Stimulated activated CD4-positive, alpha-beta T cell treated with anti-CD3 and anti-CD28 coated beads, Interleukin-2, amount 100 ng/mL, for 24 hours (primary cell): Measurements from ENCODE around the gene CLIC3.
A peak's percentile ranks its signal among the peaks of the same experiment; 100 is the strongest.

Source experiments
- DNase-seq, 2 donors: peaks; one replicate each; pipeline ENCODE4 v3.0.0-alpha.2; 2020

CLIC3 gene

DNA sequence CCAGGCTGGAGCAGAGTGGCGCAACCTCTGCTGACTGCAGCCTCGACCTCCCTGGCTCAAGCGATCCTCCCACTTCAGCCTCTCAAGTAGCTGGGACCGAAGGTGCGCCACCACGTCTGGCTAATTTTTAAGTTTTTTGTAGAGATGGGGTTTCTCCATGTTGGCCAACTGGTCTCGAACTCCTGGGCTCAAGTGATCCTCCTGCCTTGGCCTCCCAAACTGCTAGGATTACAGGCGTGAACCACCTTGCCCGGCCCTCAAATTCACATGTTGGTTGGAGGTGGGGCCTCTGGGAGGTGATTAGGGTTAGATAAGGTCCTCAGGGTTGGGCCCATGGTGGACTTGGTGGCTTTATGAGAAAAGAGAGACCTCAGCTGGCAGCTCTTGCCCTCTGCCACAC, 34.2 kb downstream of the CLIC3 start:
- DNase-seq: no peak

DNA sequence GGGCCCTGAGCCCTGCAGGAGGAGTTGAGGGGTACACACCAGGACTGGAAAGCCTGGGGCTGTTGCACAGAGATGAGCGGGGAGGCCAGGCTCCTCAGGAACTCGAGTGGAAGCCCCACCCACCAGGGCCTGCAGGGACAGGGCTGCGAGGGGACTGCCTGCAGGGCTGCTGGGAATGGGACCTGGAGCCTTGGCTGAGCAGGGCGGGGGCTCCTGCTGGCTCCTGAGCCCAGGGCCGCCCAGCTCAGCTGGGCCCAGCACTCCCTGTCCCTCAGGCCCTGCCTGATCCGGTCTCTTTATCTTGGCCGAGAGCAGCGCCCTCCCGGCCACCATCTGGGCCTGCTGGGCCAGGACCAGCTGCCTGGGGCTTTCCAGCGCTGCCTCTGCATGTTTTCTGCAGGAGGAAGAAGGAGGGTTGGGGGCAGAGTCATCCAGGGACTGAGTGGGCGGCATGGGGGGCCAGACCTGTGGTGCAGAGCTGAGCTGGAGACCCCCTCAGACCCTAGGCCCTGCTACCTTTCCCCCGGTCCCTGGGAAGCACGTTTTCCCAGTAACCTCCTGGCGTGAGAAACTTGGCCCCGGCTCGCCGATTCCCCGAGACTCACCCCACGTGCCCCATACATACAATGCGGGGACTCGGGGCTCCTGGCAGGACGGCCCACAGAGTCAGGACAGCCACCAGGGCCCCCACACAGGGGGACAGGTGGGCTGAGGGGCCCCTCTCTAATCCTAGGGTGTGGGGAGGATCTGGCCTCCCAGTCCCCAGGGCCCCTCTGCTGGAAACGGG, 34.9 kb downstream of the CLIC3 start:
- DNase-seq: no peak

DNA sequence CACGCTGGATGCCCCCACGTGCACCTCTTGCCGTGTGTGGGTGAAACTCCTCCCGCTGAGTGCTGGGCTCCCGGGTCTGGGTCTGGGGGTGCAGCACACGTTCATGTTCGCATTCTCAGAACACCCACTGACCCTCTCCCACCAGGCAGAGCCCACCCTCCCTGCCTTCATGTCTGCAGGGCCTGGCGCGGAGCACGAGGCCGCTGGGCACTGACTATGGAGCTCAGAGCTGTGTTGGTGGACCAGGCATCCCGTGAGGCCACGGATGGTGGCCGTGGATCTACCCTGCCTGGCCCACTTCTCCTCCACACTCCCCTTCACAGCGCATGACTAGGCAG, 35.5 kb downstream of the CLIC3 start:
- no peak for DNase-seq

DNA sequence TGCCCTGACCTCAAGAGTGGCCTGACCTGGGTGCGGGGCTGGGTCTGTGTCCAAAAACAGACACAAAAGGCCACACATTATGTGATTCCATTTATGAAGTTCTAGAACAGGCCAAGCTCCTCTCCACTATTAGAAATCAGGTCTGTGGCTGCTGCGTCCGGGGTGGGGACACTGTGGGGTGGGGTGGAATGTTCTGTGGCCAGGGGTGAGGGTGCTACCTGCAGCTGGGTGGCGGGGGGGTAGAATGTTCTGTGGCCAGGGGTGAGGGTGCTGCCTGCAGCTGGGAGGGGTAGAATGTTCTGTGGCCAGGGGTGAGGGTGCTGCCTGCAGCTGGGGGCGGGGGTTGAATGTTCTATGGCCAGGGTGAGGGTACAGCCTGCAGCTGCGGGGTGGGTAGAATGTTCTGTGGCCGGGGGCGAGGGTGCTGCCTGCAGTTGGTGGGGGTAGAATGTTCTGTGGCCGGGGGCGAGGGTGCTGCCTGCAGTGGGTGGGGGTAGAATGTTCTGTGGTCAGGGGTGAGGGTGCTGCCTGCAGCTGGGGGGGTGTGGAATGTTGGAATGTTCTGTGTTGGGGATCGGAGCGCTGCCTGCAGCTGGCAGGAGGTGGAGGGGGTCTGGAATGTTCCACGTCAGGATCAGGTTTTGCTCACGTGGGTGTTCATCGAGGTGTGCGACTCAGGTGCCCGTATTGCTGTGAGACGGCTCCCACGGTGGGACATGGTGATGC, 36.0 kb downstream of the CLIC3 start:
- DNase-seq: no peak

DNA sequence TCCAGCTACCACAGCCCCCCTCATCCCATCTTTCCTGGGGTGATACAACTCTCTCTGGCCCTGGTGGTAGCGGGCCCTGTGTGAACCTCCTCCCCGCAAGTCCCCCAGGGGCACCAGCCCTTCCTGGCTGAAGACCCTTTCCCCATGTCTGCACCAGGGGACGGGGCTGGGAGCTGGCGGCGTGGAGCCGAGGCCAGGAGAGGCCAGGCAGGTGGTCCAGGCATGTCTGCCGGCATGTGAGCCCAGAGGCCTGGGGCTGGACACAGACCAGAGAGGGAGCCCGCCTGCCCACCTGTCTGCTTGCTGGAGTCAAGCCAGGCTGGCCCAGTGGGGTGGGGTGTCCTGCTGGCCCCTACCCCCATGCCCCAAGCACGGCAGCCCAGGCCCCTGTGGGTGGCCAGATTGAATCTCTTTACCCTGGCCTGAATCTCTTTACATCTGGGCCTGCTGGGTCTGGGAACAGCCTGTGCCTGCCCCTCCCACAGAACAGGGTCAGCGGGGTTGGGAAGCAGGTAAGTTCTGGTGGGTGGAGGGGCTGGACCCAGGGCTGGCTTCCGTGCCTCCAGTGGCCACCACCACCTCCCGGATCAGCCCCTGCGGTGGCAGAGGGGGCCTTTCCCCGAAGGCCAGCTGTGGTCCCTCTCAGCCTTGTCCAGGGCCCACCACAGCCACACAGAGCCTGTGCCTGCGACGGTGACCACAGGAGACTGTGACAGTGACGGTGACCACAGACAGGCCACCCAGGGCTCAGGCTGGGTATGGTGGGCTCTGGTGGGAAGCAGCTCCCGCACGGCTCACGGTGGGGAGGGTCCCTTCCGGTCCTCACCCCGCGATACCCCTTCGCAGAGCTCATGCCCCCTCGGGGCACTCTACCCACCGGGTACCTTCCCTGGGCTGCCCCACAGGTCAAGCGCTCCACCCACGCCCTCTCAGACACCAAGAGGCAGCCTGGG, 37.2 kb downstream of the CLIC3 start:
- DNase-seq: no peak

DNA sequence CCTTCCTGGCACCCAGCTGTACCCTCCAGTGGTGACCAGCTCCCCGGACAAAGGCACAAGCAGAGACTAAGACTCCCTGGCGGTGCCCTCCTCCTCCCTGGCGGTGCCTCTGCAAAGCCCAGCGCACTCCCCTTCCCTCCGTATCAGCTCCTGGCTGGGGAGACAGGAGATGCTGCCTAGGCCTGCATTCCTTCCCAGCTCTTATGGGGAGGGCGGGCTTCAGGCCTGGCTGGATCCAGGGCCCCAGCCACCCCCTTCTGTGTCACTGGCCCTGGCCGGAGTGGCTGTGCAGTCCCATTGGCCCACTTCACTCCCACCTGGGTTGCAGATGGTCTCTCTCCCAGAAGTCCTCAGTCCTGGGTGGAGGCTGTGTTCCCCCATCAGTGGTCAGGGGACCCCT, 37.9 kb downstream of the CLIC3 start:
- no peak for DNase-seq

DNA sequence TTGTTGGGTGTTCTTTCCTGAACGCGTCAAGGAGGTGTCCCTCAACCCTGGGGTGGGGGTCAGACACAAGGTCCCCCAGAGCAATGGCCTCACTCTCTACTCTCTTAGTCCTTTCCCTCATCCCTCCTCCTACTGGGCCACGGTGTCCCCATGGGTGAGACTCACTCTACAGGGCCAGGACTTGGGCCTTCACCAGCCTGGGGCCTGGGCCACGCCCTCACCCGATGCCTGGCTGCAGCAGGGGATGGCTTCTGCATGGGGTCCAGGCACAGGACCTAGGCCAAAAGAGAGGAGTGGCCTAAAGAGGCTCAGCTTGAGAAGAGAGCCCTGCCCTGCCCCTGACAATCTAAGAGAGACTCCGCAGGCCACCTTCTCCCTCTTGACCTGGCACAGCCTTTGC, 38.5 kb downstream of the CLIC3 start:
- no peak for DNase-seq

DNA sequence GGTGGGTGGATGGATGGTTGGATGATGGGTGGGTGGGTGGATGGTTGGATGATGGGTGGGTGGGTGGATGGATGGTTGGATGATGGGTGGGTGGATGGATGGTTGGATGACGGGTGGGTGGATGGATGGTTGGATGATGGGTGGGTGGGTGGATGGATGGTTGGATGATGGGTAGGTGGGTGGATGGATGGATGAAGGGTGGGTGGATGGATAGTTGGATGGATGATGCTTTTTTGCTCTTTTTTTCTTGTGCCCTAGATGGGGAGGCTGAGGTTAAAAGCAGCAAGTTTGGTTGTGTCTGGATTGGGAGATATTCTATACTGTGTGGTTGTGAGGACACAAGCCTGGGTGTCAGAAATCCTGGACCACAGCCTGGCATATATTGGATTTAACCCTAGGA, 38.9 kb downstream of the CLIC3 start:
- DNase-seq: no peak

DNA sequence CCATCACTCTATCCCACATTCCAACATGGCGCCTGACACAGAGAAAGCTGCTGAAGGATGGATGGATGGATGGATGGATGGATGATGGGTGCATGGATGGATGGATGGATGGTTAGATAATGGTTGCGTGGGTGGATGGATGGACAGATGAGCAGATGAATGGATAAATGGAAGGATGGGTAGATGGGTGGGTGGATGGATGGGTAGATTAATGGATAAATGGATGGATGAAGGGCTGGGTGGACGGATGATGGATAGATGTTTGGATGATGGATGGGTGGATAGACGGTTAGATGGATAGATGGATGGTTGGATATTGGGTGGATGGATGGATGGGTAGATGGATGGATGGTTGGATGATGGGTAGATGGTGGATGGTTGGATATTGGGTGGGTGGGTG, 39.8 kb downstream of the CLIC3 start:
- no peak for DNase-seq

DNA sequence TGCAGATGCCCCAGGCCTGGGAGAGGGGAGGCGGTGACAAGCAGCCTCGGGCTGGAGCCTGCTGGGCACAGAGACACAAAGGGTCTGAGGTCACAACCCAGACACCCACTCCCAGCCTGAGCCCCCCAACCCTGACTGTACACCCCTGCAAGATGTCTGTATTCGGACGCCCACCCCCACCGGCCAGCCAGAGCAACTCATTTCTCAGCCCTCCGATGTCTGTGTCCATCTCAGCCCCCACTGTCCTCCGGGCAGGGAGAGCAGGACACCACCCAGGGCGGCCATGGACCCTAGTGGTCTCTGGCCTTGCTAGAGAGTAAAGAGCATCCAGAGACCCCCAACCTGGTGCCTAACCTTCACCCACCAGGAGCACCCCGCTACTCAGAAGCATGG, 40.4 kb downstream of the CLIC3 start:
- no peak for DNase-seq

DNA sequence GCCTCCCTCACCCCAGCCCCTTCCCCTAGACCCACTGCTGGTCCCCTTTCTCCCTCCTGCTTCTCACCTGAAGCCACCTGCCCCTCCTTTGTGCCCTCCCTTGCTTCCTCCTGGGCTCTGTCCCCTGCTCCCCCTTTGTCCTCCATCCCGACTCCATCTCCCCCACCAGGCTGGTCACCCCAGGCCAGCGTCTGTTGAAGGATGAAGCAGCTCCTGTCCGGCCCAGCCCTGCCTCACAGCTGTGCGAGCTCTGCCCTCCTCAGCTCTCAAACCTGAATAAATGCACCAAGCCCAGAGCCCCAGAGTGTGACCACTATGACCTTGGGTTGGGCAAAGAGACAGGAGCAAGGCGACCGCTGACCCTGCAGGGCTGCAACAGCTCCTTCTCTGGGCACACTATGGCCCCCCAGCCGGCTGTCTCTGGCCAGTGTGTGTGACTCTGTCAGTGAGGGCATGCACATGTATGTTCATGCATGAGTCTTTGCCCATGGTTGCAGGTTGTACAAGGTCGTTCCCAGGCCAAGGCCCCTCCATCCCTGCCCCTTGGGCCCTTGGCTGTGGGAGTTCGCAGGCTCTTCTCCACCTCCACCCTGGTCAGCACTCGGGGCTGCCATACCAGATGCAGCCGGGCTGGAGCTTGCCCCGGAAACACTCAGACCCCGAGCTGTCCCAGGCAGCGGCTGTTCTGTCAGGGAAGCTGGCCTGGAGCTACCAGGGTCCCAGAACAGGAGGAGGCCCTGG, 41.0 kb downstream of the CLIC3 start:
- DNase-seq: no peak

DNA sequence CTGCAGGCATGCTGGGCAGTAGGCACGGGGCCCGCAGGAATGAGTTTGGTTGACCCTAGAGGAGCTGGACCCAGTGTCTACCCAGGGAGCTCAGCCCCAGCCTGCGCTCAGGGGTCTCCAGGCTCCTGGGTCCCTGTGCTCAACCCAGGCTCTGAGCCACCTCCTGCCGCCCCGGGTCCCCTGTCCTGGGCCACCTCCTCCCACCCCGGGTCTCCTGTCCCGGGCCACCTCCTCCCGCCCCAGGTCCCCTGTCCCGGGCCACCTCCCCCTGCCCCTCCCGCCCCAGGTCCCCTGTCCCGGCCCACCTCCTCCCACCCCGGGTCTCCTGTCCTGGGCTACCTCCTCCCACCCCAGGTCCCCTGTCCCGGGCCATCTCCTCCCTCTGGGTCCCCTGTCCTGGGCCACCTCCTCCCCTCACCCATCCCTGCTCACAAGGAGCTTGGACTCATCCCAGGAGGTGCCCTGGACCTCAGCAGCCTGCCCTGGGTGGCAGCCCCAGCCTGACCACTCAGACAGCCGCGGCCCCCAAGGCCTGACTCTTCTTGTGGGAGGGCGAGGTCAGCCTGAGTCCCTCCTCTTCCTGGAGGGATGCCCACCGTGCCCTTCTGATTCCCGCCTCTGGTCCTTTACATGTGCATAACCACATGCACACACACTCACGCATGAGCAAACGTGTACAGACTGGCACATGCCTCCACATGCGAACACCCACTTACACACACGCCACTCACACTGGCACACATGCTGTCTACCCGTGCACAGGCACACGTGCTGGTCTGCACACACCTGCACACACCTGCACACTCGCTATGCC, 41.9 kb downstream of the CLIC3 start:
- DNase-seq: no peak

DNA sequence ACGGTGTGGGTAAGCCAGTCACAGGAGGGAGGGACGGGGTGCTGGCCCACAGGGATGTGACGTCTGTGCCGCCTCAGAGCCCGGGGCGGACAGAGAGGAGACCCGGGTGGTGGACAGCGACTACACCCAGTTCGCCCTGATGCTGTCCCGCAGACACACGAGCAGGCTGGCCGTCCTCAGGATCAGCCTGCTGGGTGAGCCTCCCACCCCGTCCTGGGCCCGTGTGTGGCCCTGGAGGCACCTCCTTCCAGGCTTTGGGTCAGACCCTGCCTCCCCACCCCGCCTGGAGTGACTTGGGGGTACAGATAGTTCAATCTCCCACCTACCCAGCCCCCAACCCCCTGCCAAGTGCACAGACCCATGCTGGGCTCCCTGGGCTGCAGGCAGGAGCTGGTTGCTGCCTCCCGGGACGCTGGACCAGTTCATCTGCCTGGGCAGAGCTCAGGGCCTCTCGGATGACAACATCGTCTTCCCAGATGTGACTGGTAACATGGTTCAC, 42.5 kb downstream of the CLIC3 start:
- no peak for DNase-seq

DNA sequence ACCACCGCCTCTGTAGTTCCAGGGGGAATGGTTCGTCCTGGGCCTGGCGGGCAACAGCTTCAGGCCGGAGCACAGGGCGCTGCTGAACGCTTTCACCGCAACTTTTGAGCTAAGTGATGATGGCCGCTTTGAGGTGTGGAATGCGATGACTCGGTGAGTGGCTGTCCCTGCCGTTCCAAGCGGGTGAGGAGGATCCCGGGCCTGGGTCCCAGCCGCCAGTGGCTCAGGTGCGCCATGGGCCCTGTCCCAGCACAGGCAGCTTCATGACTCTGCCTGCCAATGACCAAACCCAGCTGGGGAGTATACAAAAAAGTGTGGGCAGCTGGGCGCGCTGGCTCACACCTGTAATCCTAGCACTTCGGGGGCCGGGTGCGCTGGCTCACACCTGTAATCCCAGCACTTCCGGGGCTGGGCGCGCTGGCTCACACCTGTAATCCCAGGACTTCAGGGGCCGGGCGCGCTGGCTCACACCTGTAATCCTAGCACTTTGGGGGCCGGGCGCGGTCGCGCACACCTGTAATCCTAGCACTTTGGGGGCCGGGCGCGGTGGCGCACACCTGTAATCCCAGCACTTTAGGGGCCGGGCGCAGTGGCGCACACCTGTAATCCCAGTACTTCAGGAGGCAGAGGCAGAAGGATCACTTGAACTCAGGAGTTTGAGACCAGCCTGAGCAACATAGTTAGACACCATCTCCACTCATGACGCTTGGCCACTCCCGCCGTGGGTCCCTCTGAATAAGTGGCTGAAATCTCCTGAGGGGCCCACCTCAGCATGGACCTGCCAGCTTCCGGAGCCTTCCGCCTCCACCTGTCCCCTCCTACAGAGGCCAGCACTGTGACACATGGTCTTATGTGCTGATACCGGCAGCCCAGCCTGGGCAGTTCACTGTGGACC, 43.2 kb downstream of the CLIC3 start:
- DNase-seq: no peak

DNA sequence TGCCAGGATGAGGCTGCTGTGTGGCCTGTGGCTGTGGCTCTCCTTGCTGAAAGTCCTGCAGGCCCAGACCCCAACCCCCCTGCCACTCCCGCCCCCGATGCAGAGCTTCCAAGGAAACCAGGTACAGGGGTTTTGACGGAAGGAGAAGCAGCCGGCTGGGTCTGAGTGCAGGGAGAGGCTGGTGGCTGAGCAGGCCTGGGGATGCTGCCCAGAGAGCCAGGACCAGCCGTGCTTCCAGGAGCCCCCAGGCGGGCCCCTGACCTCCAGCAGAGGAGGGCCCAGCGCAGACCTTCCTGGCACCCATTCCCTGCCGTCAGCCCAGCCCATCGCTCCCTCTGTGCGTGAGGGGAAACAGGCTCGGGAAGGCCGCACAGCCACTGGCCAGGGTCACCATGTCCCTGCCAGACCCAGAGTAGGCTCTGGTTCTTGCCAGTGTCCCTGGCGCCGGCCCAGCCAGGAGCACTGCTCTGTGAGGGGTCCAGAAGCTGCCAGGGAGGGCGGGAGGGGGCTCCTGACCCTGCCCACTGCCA, 44.0 kb downstream of the CLIC3 start:
- no peak for DNase-seq

DNA sequence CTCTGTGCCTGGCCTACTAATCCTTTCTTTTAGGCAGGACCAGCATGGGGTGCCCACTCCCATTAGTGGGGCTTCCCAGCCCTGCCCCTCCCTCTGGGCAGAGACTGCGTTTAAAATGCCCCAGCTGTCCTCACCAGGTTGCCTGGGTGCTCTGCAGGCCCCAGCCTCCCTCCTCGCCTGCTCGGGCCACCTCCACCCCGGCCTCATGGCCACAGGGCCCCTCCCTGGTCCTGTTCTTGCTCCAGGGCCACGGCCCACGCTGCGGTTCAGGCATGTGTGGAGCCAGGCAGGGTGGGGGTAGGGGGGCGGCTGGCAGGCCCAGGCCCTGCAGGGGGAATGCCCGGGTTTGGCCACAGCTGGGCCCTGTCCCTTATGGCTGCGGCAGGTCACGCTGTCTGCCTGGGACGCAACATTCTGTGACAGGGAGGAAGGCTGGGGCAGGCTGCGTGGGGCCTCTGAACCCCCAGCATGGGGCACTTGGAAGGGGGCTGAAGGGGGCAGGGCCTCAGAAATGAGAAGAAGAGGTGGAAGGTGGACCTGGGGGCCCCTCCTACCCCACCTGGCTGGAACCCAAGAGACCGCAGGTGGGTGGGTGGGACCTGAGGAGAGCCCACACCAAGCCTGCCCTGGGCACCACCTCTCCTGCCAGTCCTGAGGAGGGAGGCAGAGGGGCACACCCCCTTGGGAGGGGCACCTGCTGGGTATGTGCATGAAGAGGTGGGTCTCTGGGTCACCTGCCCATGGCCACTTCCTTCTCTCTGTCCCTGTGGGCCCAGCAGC, 44.6 kb downstream of the CLIC3 start, which contains the start of gene LCN12:
Gene LCN12 (plus strand): TSS at position 733 of the 780 bp plus-strand sequence. CDS start 55 bp downstream, outside the sequence.
- no peak for DNase-seq

DNA sequence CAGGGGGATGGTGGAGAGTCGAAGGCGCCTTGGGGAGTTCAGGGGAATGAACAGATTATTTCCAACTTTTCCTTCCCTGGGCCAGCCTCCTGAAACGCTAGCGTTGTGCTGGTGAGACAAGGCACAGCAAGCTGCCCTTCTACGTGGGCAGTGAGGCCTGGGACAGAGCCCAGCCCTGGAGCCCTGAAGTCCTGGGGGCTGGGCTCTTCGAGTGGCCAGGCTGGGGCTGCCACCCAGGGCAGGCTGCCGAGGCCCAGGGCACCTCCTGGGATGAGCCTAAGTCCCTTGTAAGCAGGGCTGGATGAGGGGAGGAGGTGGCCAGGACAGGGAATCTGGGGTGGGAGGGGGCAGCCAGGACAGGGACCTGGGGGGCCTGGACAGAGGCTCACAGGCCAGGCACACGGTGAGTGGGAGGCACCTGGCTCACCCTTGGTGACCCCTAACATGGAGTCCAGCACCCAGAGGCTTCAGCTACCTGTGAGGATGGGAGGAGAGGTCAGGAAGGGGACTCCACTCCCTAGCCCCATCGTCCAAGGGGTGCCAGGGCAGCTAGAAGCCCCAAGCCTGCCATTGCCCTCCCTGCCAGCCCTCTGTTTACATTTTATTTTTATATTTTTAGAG, 45.6 kb downstream of the CLIC3 start:
- no peak for DNase-seq

DNA sequence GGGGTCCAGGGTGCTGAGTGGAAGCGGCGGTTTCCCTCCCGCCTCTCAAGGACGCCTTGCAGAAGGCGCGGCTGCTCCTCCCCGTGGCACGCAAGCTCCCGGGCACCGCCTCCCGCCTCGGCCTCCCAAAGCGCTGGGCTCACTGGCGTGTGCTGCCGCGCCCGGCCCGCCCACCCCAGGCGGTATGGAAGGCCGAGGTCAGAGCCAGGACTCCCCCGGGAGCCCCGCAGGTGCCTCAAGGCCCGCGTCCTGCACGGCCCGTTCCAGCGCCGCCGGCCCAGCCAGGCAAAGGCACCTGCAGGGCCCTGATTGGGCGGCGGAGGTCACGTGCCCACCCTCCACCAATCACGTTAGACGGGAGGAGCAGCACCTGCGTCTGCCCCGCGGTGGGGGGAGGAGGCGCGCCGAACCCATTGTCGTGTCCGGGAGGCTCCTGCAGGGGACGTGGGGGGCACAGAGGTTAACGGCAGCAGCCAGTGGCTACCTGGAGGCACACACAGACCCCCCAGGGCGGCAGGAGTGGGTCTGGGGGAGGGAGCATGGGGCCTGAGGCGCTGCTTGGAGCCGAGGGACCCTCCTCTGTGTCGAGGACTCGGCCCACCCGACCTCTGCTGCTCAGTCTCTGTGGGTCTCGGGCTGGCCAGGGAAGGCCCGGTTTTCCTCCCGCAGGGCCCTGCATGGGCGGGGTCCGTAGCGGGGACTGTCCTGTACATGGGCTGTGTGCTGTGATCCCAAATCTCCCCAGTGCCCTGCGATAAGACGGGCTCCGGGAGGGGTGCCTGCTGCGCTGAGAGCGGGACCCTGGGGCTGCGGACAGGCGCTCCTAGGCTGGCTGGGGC, 46.3 kb downstream of the CLIC3 start:
- peak; percentile 97 for DNase-seq
